Vagina (tissue), 2 donors: ENCODE results near the gene IDH2.
A peak's percentile ranks its signal among the peaks of the same experiment; 100 is the strongest.

Experiments
- POLR2A ChIP-seq, 2 donors: fragments of 450-650 bp; IDR thresholded peaks; one replicate each; pipeline ENCODE4 v1.6.1; 2017; ENCODE audit warnings: antibody characterized with exemption in 2 of 2, mild to moderate bottlenecking in 2 of 2, moderate library complexity in 2 of 2
- POLR2AphosphoS5 ChIP-seq, 2 donors: sonication (generic); formaldehyde crosslinking; IDR thresholded peaks; one replicate each; pipeline ENCODE4 v1.9.0; 2017; ENCODE audit warnings: antibody characterized with exemption in 2 of 2, mild to moderate bottlenecking in 2 of 2, low read depth in 1 of 2; ENCODE audit not compliant: insufficient read depth in 1 of 2
- TF ChIP-seq, protein P1 (sequence below), 3 experiments: fragments of 450-650 bp in 2 of 3; fragments of 200-600 bp in 1 of 3; sonication (generic) in 1 of 3; IDR thresholded peaks; one replicate each; pipeline ENCODE4 v1.5.1; 2017 to 2019; ENCODE audit warnings: antibody characterized with exemption in 3 of 3, mild to moderate bottlenecking in 2 of 3, moderate library complexity in 2 of 3

DNA sequence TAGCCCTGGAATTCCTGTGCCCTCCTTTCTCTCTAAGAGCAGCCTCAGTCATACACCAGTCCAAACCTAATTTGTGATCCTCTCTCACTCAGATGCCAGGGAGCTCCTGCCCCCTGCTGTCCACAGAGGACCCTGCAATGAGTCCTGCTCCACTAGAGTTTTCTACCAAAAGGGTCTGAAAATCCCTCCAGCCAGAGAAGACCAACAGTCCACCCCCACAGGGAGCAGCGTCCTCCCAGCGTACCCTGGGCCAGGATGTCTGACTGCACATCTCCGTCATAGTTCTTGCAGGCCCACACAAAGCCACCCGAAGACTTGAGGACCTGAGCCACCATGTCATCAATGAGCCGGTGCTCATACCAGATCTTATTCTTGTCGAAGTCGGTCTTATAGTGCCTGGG, 15.4 kb downstream of the IDH2 start:
- TF ChIP-seq POLR2A (IDR thresholded peaks at IDR 0.05) (no peak), POLR2AphosphoS5 (IDR thresholded peaks at IDR 0.05; ENCODE audit: insufficient read depth in 1 of 2, low read depth in 1 of 2) (no peak)
- TF ChIP-seq, protein P1, sequence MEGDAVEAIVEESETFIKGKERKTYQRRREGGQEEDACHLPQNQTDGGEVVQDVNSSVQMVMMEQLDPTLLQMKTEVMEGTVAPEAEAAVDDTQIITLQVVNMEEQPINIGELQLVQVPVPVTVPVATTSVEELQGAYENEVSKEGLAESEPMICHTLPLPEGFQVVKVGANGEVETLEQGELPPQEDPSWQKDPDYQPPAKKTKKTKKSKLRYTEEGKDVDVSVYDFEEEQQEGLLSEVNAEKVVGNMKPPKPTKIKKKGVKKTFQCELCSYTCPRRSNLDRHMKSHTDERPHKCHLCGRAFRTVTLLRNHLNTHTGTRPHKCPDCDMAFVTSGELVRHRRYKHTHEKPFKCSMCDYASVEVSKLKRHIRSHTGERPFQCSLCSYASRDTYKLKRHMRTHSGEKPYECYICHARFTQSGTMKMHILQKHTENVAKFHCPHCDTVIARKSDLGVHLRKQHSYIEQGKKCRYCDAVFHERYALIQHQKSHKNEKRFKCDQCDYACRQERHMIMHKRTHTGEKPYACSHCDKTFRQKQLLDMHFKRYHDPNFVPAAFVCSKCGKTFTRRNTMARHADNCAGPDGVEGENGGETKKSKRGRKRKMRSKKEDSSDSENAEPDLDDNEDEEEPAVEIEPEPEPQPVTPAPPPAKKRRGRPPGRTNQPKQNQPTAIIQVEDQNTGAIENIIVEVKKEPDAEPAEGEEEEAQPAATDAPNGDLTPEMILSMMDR (IDR thresholded peaks at IDR 0.05), result peak in 2 of 3 experiments; percentile 36 to 37
